GM10847 (cell line): Measurements from ENCODE around the gene PLXNA2.

Experiments used
- POLR2A ChIP-seq: IDR thresholded peaks from 2 replicates; pipeline ENCODE4 v1.6.1; 2011; ENCODE audit not compliant: insufficient read length; ENCODE audit errors: extremely low read depth

PLXNA2 gene

GRCh38 chr1:208007319-208007937 is 236.8 kb downstream of the PLXNA2 start:
- no peak for TF ChIP-seq POLR2A

GRCh38 chr1:208006258-208006920 is 237.8 kb downstream of the PLXNA2 start:
- no peak for TF ChIP-seq POLR2A

GRCh38 chr1:208004851-208005250 is 239.3 kb downstream of the PLXNA2 start:
- TF ChIP-seq POLR2A: no peak

GRCh38 chr1:208003241-208003640 is 240.9 kb downstream of the PLXNA2 start:
- no peak for TF ChIP-seq POLR2A

- no peak for TF ChIP-seq POLR2A
Observed at GRCh38 chr1:208002672-208003071, 241.5 kb downstream of the PLXNA2 start.

- no peak for TF ChIP-seq POLR2A
Observed at GRCh38 chr1:208002078-208002477, 242.1 kb downstream of the PLXNA2 start.

- no peak for TF ChIP-seq POLR2A
Observed at GRCh38 chr1:208000504-208000903, 243.7 kb downstream of the PLXNA2 start.

GRCh38 chr1:207999972-208000371 is 244.2 kb downstream of the PLXNA2 start:
- no peak for TF ChIP-seq POLR2A

- TF ChIP-seq POLR2A: no peak
Observed at GRCh38 chr1:207999274-207999915, 244.8 kb downstream of the PLXNA2 start.

GRCh38 chr1:207998691-207999090 is 245.5 kb downstream of the PLXNA2 start:
- TF ChIP-seq POLR2A: no peak

GRCh38 chr1:207997486-207998268 is 246.5 kb downstream of the PLXNA2 start:
- TF ChIP-seq POLR2A: no peak

- no peak for TF ChIP-seq POLR2A
Observed at GRCh38 chr1:207996636-207997035, 247.5 kb downstream of the PLXNA2 start.

- no peak for TF ChIP-seq POLR2A
Observed at GRCh38 chr1:207995576-207995975, 248.6 kb downstream of the PLXNA2 start.

- TF ChIP-seq POLR2A: no peak
Observed at GRCh38 chr1:207993477-207994445, 250.4 kb downstream of the PLXNA2 start.
